ENCODE results near the gene CDK6. TPM values are rescaled to one million over a fixed set of nuclear protein-coding genes. Genes with fewer than 3 reads are reported as not detected.

CDK6 gene
- total RNA-seq, 1 experiment from 2014 or later = 41.4 TPM

- no peak for TF ChIP-seq ZNF274 (IDR thresholded peaks at IDR 0.05; ENCODE audit: low read depth, low read length)
- TF ChIP-seq SRF (IDR thresholded peaks at IDR 0.05; ENCODE audit: low read depth) = no peak
- TF ChIP-seq ZFX (IDR thresholded peaks at IDR 0.05) = no peak
- TF ChIP-seq EZH2phosphoT487 (IDR thresholded peaks at IDR 0.05; ENCODE audit: borderline replicate concordance) = no peak
- TF ChIP-seq CBX3 (IDR thresholded peaks at IDR 0.05; ENCODE audit: low read depth) = no peak
- TF ChIP-seq, protein P1, sequence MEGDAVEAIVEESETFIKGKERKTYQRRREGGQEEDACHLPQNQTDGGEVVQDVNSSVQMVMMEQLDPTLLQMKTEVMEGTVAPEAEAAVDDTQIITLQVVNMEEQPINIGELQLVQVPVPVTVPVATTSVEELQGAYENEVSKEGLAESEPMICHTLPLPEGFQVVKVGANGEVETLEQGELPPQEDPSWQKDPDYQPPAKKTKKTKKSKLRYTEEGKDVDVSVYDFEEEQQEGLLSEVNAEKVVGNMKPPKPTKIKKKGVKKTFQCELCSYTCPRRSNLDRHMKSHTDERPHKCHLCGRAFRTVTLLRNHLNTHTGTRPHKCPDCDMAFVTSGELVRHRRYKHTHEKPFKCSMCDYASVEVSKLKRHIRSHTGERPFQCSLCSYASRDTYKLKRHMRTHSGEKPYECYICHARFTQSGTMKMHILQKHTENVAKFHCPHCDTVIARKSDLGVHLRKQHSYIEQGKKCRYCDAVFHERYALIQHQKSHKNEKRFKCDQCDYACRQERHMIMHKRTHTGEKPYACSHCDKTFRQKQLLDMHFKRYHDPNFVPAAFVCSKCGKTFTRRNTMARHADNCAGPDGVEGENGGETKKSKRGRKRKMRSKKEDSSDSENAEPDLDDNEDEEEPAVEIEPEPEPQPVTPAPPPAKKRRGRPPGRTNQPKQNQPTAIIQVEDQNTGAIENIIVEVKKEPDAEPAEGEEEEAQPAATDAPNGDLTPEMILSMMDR (IDR thresholded peaks at IDR 0.05 in 2 of 3, conservative IDR thresholded peaks at IDR 0.05 in 1 of 3; ENCODE audit: borderline replicate concordance in 1 of 3, insufficient read depth in 1 of 3, low read depth in 2 of 3, low read length in 2 of 3) = no peak
- TF ChIP-seq SIN3A (IDR thresholded peaks at IDR 0.05; ENCODE audit: low read depth) = no peak
- no peak for TF ChIP-seq FOSL1 (IDR thresholded peaks at IDR 0.05; ENCODE audit: low read depth)
- TF ChIP-seq, protein P2, sequence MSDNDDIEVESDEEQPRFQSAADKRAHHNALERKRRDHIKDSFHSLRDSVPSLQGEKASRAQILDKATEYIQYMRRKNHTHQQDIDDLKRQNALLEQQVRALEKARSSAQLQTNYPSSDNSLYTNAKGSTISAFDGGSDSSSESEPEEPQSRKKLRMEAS (IDR thresholded peaks at IDR 0.05) = no peak
- BruUV-seq (replicated peaks) = no TSS peak
- Histone ChIP-seq H3K4me1 (ENCODE audit: control insufficient read depth in 1 of 2, insufficient read depth in 2 of 2, low read length in 2 of 2) (peaks cover 3 to 32% of the 10 kb centered on the region in 2 experiments; a peak in 3 of 4 replicates), H3K27me3 (ENCODE audit: insufficient read depth, low read length) (no peaks in the 10 kb centered on the region), H3K27ac (ENCODE audit: low read depth, low read length) (no peak overlapping the region), H3K9ac (ENCODE audit: low read length) (no peak overlapping the region), H3K9me2 (ENCODE audit: insufficient read depth) (no peaks in the 10 kb centered on the region), H3K4me3 (replicated peaks in 1 of 2; ENCODE audit: low read depth in 1 of 2, low read length in 2 of 2) (no peak overlapping the region), H2AFZ (ENCODE audit: low read depth, low read length, poor library complexity, severe bottlenecking) (no peak overlapping the region), H4K20me1 (ENCODE audit: insufficient read depth) (no peaks in the 10 kb centered on the region), H3K79me2 (ENCODE audit: insufficient read depth, low read length) (0 out of 2 replicates have a peak, but pooled peaks cover 4% of the 10 kb centered on the region), H3K4me2 (ENCODE audit: low read length) (no peak overlapping the region), H3K9me3 (ENCODE audit: control insufficient read depth in 1 of 2, insufficient read depth in 1 of 2, low read depth in 1 of 2, low read length in 2 of 2) (0 out of 4 replicates have a peak, but pooled peaks cover 0 to 4% of the 10 kb centered on the region in 2 experiments), H3K36me3 (ENCODE audit: control insufficient read depth in 1 of 2, insufficient read depth in 2 of 2, low read length in 2 of 2) (peaks cover 0 to 3% of the 10 kb centered on the region in 2 experiments; a peak in 1 of 4 replicates)
- intact Hi-C loops (cut with micrococcal nuclease) = loop anchor here (5.0 kb wide), 1 partner anchor 605 kb away; the partner anchor contains the start of gene HEPACAM2
- RAD21 ChIA-PET (ENCODE audit: low non-redundant PET in 1 of 2, low total read pairs in 2 of 2, uncharacterized antibody in 2 of 2, unreplicated experiment in 2 of 2) = no interaction called here
- DNase-seq (ENCODE audit: low read depth, low spot score) = no peak
- POLR2A ChIA-PET = no interaction called here
- CTCF ChIA-PET = no interaction called here
- ATAC-seq = no peak
Measured at GRCh38 chr7:92622685-92623084, 213.7 kb downstream of the CDK6 start.

All from HCT116 (cell line).